Transverse colon (tissue), 4 donors: ENCODE results near the gene NENF.

ENCODE experiments used
- CTCF ChIP-seq, 5 experiments: fragments of 200-600 bp in 3 of 5; fragments of 450-650 bp in 2 of 5; sonication (generic) in 3 of 5; IDR thresholded peaks; 1 replicate in 2 of 5; 2 replicates in 3 of 5; pipeline ENCODE4 v1.5.1; 2016 to 2017; ENCODE audit warnings: antibody characterized with exemption in 5 of 5, inconsistent platforms in 3 of 5, mild to moderate bottlenecking in 2 of 5, moderate library complexity in 1 of 5
- EP300 ChIP-seq: sonication (generic); formaldehyde crosslinking; IDR thresholded peaks from one replicate; pipeline ENCODE4 v1.6.1; 2017; ENCODE audit warnings: antibody characterized with exemption, low read depth
- POLR2A ChIP-seq: fragments of 450-650 bp; IDR thresholded peaks from one replicate; pipeline ENCODE4 v1.6.1; 2016; ENCODE audit warnings: antibody characterized with exemption, mild to moderate bottlenecking, moderate library complexity
- POLR2AphosphoS5 ChIP-seq, 3 donors: sonication (generic); formaldehyde crosslinking; IDR thresholded peaks; one replicate each; pipeline ENCODE4 v1.6.1; 2016; ENCODE audit warnings: antibody characterized with exemption in 3 of 3

- TF ChIP-seq CTCF (IDR thresholded peaks at IDR 0.05) (no peak), POLR2A (no peak), EP300 (no peak), POLR2AphosphoS5 (IDR thresholded peaks at IDR 0.05) (no peak)
These were observed 17.7 kb downstream of the NENF start for GRCh38 chr1:212450331-212450881.
